Muscle layer of duodenum (tissue), 2 donors: Measurements from ENCODE around the gene PTPRB.

ENCODE experiments used
- H3K27ac ChIP-seq: one replicate; pipeline ENCODE4 v1.7.0; 2013; ENCODE audit warnings: mild to moderate bottlenecking, low read length
- H3K27me3 ChIP-seq: one replicate; pipeline ENCODE4 v1.7.0; 2013; ENCODE audit warnings: low read depth, mild to moderate bottlenecking, control low read depth, low read length
- H3K36me3 ChIP-seq, 2 donors: one replicate each; pipeline ENCODE4 v1.7.0; 2013; ENCODE audit warnings: low read length in 2 of 2, control low read depth in 1 of 2, mild to moderate bottlenecking in 1 of 2; ENCODE audit not compliant: insufficient read depth in 2 of 2, control insufficient read depth in 1 of 2
- H3K4me1 ChIP-seq, 2 donors: one replicate each; pipeline ENCODE4 v1.7.0; 2013; ENCODE audit warnings: low read length in 2 of 2, mild to moderate bottlenecking in 2 of 2, control low read depth in 1 of 2, moderate library complexity in 1 of 2; ENCODE audit not compliant: insufficient read depth in 2 of 2, control insufficient read depth in 1 of 2
- H3K4me3 ChIP-seq, 2 donors: one replicate each; pipeline ENCODE4 v1.7.0; 2013; ENCODE audit warnings: low read length in 2 of 2, low read depth in 1 of 2, mild to moderate bottlenecking in 1 of 2
- H3K9me3 ChIP-seq, 2 donors: one replicate each; pipeline ENCODE4 v1.7.0; 2013; ENCODE audit warnings: low read length in 2 of 2, control low read depth in 1 of 2, mild to moderate bottlenecking in 1 of 2; ENCODE audit not compliant: control insufficient read depth in 1 of 2
- donor health status: healthy.

The PTPRB gene

GRCh38 chr12:70615174-70615866, 21.9 kb downstream of the PTPRB start:
- Histone ChIP-seq H3K4me3 (no peak overlapping the region), H3K9me3 (no peaks in the 10 kb centered on the region), H3K4me1 (no peaks in the 10 kb centered on the region)

GRCh38 chr12:70609739-70610491, 27.3 kb downstream of the PTPRB start:
- Histone ChIP-seq H3K9me3 (no peaks in the 10 kb centered on the region), H3K4me3 (peak overlapping the region; percentile 45 to 66), H3K27me3 (peaks cover 5% of the 10 kb centered on the region), H3K4me1 (peaks cover 0 to 8% of the 10 kb centered on the region in 2 donors), H3K27ac (peak overlapping the region; percentile 19), H3K36me3 (no peaks in the 10 kb centered on the region)

More at GRCh38 chr12:70615174-70615866, 21.9 kb downstream of the PTPRB start:
- Histone ChIP-seq H3K27me3 (no peaks in the 10 kb centered on the region), H3K36me3 (no peaks in the 10 kb centered on the region), H3K27ac (no peak overlapping the region)

GRCh38 chr12:70609203-70609602, 28.0 kb downstream of the PTPRB start:
- Histone ChIP-seq H3K4me1 (peaks cover 0 to 8% of the 10 kb centered on the region in 2 donors), H3K36me3 (no peaks in the 10 kb centered on the region), H3K4me3 (peak overlapping the region; percentile 45 to 66), H3K27ac (peak overlapping the region; percentile 19), H3K9me3 (no peaks in the 10 kb centered on the region), H3K27me3 (peaks cover 5% of the 10 kb centered on the region)

GRCh38 chr12:70608184-70608583, 29.0 kb downstream of the PTPRB start:
- H3K4me3 ChIP-seq: peak overlapping the region; percentile 45 to 66
- no peak overlapping the region for H3K27ac ChIP-seq
- peaks cover 5% of the 10 kb centered on the region for H3K27me3 ChIP-seq
- H3K9me3 ChIP-seq: no peaks in the 10 kb centered on the region
- H3K4me1 ChIP-seq: peaks cover 0 to 8% of the 10 kb centered on the region in 2 donors
- no peaks in the 10 kb centered on the region for H3K36me3 ChIP-seq

GRCh38 chr12:70607107-70607506, 30.1 kb downstream of the PTPRB start:
- H3K27ac ChIP-seq: no peak overlapping the region
- H3K9me3 ChIP-seq: no peaks in the 10 kb centered on the region
- H3K4me1 ChIP-seq: peaks cover 0 to 8% of the 10 kb centered on the region in 2 donors
- H3K27me3 ChIP-seq: peaks cover 5% of the 10 kb centered on the region
- no peaks in the 10 kb centered on the region for H3K36me3 ChIP-seq
- H3K4me3 ChIP-seq: no peak overlapping the region

- no peaks in the 10 kb centered on the region for H3K36me3 ChIP-seq
- H3K27ac ChIP-seq: no peak overlapping the region
- H3K4me3 ChIP-seq: peak overlapping the region in 1 of 2 donors; percentile 5
- H3K4me1 ChIP-seq: peaks cover 0 to 8% of the 10 kb centered on the region in 2 donors
- peaks cover 5% of the 10 kb centered on the region for H3K27me3 ChIP-seq
- H3K9me3 ChIP-seq: no peaks in the 10 kb centered on the region
Observed at GRCh38 chr12:70605976-70606375, 31.3 kb downstream of the PTPRB start.

- H3K27ac ChIP-seq: no peak overlapping the region
- no peak overlapping the region for H3K4me3 ChIP-seq
- H3K9me3 ChIP-seq: no peaks in the 10 kb centered on the region
- H3K4me1 ChIP-seq: peaks cover 0 to 6% of the 10 kb centered on the region in 2 donors
- no peaks in the 10 kb centered on the region for H3K36me3 ChIP-seq
- peaks cover 5% of the 10 kb centered on the region for H3K27me3 ChIP-seq
Observed at GRCh38 chr12:70604662-70605061, 32.6 kb downstream of the PTPRB start.

GRCh38 chr12:70603044-70603443, 34.2 kb downstream of the PTPRB start:
- Histone ChIP-seq H3K27ac (no peak overlapping the region), H3K4me3 (no peak overlapping the region), H3K27me3 (no peaks in the 10 kb centered on the region), H3K4me1 (no peaks in the 10 kb centered on the region), H3K9me3 (no peaks in the 10 kb centered on the region), H3K36me3 (no peaks in the 10 kb centered on the region)

- Histone ChIP-seq H3K27ac (no peak overlapping the region), H3K9me3 (no peaks in the 10 kb centered on the region), H3K36me3 (no peaks in the 10 kb centered on the region), H3K27me3 (no peaks in the 10 kb centered on the region), H3K4me1 (no peaks in the 10 kb centered on the region), H3K4me3 (no peak overlapping the region)
Observed at GRCh38 chr12:70598467-70599193, 38.6 kb downstream of the PTPRB start.

- Histone ChIP-seq H3K27me3 (no peaks in the 10 kb centered on the region), H3K36me3 (no peaks in the 10 kb centered on the region), H3K4me1 (no peaks in the 10 kb centered on the region), H3K4me3 (no peak overlapping the region), H3K27ac (no peak overlapping the region), H3K9me3 (no peaks in the 10 kb centered on the region)
Observed at GRCh38 chr12:70592664-70593063, 44.6 kb downstream of the PTPRB start.

- H3K27me3 ChIP-seq: no peaks in the 10 kb centered on the region
- no peak overlapping the region for H3K4me3 ChIP-seq
- no peaks in the 10 kb centered on the region for H3K36me3 ChIP-seq
- H3K27ac ChIP-seq: no peak overlapping the region
- H3K9me3 ChIP-seq: no peaks in the 10 kb centered on the region
- H3K4me1 ChIP-seq: no peaks in the 10 kb centered on the region
Observed at GRCh38 chr12:70590549-70591226, 46.5 kb downstream of the PTPRB start.
